ENCODE results near the gene MAGI3.

DNA sequence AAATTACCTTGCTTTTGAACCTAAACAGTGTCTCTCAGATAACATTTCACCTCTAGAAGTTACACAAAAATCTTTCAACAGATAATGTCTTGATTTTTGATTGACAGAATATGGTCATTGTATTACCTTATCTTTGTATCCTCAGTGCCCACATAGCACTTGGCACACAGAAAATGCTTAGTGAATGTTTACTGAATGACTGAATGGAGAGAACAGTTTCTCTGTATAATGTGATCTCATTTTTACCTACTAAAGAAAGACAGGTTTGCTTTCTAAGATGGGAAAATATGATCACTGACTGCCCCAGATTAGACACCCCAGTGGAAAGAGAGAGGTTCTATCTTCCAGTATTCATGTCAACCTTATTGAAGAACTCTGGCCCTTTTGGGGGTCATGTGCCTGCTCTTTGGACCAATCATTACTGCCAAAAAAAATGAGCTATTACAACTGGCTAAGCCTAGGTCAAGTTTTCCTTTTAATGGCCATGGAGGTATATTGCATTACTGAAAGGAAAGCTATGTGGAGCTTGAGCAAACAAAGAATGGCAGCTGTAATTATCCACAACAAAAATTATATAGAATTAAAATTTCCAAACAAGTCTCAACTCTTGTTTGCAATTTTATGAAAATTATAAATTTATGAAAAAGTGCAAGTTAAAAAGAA is 117.4 kb downstream of the MAGI3 start:
- TF ChIP-seq POLR2A (IDR thresholded peaks at IDR 0.05) (no peak), POLR2AphosphoS5 (IDR thresholded peaks at IDR 0.05) (no peak), EP300 (IDR thresholded peaks at IDR 0.05) (no peak)
- TF ChIP-seq, protein P1, sequence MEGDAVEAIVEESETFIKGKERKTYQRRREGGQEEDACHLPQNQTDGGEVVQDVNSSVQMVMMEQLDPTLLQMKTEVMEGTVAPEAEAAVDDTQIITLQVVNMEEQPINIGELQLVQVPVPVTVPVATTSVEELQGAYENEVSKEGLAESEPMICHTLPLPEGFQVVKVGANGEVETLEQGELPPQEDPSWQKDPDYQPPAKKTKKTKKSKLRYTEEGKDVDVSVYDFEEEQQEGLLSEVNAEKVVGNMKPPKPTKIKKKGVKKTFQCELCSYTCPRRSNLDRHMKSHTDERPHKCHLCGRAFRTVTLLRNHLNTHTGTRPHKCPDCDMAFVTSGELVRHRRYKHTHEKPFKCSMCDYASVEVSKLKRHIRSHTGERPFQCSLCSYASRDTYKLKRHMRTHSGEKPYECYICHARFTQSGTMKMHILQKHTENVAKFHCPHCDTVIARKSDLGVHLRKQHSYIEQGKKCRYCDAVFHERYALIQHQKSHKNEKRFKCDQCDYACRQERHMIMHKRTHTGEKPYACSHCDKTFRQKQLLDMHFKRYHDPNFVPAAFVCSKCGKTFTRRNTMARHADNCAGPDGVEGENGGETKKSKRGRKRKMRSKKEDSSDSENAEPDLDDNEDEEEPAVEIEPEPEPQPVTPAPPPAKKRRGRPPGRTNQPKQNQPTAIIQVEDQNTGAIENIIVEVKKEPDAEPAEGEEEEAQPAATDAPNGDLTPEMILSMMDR (IDR thresholded peaks at IDR 0.05) = no peak

All from stomach (tissue), 4 donors.